Pancreas (tissue), 10 donors: ENCODE results near the gene SSTR5. TPM values are rescaled to one million over a fixed set of nuclear protein-coding genes. Genes with fewer than 3 reads are reported as not detected.

Source experiments
- ATAC-seq, 4 donors: fragments of 200-7000 bp; cut with Tn5 transposase; one replicate each; pipeline versions ENCODE4 v1.8.0 to v1.9.1; 2020; ENCODE audit warnings: mild to moderate bottlenecking in 4 of 4, moderate library complexity in 4 of 4
- DNase-seq, 6 donors: peaks; one replicate each; pipeline ENCODE4 v3.0.0-alpha.2; 2020
- FAIRE-seq: peaks from 2 replicates; lab custom pipeline; 2012; peaks lifted over from hg19 to GRCh38; lab: Jason Lieb, UNC
- H3K27ac ChIP-seq, 4 donors: fragments of 200-600 bp; sonication (generic); 1 replicate in 3 of 4; 2 replicates in 1 of 4; pipeline versions ENCODE4 v1.5.0 to v1.8.0; 2020
- H3K27me3 ChIP-seq, 4 donors: fragments of 200-600 bp; one replicate each; pipeline ENCODE4 v1.8.0; 2021
- H3K36me3 ChIP-seq, 3 donors: fragments of 200-600 bp; sonication (generic) in 1 of 3; one replicate each; pipeline versions ENCODE4 v1.5.0 to v1.8.0; 2020 to 2021
- H3K4me1 ChIP-seq, 3 donors: fragments of 200-600 bp; one replicate each; pipeline ENCODE4 v1.8.0; 2021
- H3K4me3 ChIP-seq, 4 donors: fragments of 200-600 bp; sonication (generic) in 2 of 4; one replicate each; pipeline versions ENCODE4 v1.5.0 to v1.8.0; 2020 to 2021
- H3K9me3 ChIP-seq, 4 donors: fragments of 200-600 bp; one replicate each; pipeline ENCODE4 v1.8.0; 2021
- CTCF ChIP-seq, 4 donors: fragments of 200-600 bp; sonication (generic) in 3 of 4; IDR thresholded peaks; one replicate each; pipeline versions ENCODE4 v1.5.0 to v1.8.0; 2021; ENCODE audit warnings: antibody characterized with exemption in 4 of 4
- WGBS, 2 donors: extraction: QIAGEN DNeasy Blood & Tissue Kit; methylation state at CpG; one replicate each; pipeline ENCODE4 v1.1.7; 2013; 5-methylcytosine and 5-hydroxymethylcytosine counted together
- intact Hi-C, 3 donors: fragments of 100-400 bp; cut with DNase I; formaldehyde crosslinking; loops; one replicate each; pipeline versions ENCODE4 v1.11.1 to v1.14.2; 2022
- polyA plus RNA-seq, 2 donors: library from polyadenylated mRNA; stranded (reverse); fragments of 200-250 nt; gene quantifications; one replicate each; pipeline ENCODE4 v1.2.3, GENCODE V29; 2013
- total RNA-seq, 6 donors: library from RNA; stranded (reverse); fragmentation: NEBNext Ultra II Directional in 4 of 6; extraction: Animal tissue kit (Norgen Biotek cat#: 25700) in 4 of 6; gene quantifications; one replicate each; pipeline versions ENCODE4 v1.2.1 to v1.2.4, GENCODE V29; 2021 to 2023
- donor health status: healthy with polysubstance abuse.
- donor health status: DM: no; HTN: no; CAD: no; lungs with moderate emphysema.
- donor health status: DM: no; HTN: no; CAD: no.
- donor health status: control.
- donor health status: control.
- donor health status: Bipolar disorder and iron deficiency.
- donor health status: DM: yes; HTN: yes; CAD: no.
- donor health status: DM: no; HTN: no; CAD: no.
- donor health status: DM: no; HTN: no; CAD: no.
- donor health status: DM: yes; HTN: yes; CAD: no.

The SSTR5 gene
- total and polyA plus RNA-seq, 8 donors = 0.12 to 1.2 (median 0.32) TPM; not detected in 1

DNA sequence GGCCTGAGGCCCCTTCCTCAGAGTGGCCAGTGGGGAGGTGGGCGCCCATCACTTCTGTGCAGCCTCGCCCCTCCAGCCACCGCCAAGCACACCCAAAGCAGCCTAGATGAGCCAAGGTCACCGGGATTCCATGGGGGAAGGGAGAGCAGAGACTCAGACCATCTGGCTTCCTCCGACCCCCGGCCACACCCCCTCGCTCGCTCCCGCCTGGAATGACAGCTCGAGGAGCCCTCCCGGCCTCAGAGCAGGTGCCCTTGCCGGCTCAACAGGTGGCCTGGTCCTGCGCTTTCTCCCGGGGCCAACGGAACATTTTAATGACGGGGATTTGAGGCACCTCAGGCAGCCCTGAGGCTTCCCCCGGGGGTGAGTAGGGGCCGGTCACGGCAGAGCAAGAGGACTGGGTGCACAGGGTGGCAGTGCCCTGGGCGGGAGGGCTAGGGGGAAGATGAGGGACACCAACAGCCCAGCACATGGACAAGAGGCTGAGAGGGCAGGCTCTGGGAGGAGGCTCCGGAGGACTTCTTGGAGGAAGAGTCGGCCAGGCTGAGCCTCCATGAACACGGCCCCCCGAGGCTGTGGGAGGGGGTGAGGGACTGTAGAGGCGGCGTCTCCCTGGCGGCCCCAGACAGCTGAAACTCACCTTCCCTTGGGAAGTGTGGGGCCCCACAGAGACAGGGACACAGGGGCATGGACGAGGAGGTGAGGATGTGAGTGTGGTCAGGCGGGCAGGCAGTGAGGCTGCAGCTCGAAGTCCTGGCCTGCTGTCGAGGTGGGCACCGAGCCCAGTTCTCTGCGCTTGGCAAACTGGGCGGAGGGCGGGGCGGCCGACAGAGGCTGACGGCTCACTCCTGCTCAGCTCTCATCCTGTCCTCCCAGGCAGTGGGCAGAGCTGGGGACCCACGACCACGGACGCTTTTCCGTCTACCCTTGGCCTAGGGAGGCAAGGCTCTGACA lies 36.0 kb downstream of the SSTR5 start:
- FAIRE-seq (no peak), ATAC-seq (peak; percentile 66 to 82 (median 80)), DNase-seq (peak; percentile 70 to 95 (median 86))
- no peak for TF ChIP-seq CTCF (IDR thresholded peaks at IDR 0.05)
- Histone ChIP-seq H3K36me3 (no peaks in the 10 kb centered on the region), H3K4me3 (no peak overlapping the region), H3K27ac (no peak overlapping the region), H3K9me3 (no peaks in the 10 kb centered on the region), H3K4me1 (no peaks in the 10 kb centered on the region), H3K27me3 (peaks cover 0 to 13% (median 0%) of the 10 kb centered on the region in 4 donors)
- WGBS, 2 donors = 14 to 17% methylated on average over 38 to 42 of the region's 42 CpGs
- intact Hi-C loops = no loop called here

DNA sequence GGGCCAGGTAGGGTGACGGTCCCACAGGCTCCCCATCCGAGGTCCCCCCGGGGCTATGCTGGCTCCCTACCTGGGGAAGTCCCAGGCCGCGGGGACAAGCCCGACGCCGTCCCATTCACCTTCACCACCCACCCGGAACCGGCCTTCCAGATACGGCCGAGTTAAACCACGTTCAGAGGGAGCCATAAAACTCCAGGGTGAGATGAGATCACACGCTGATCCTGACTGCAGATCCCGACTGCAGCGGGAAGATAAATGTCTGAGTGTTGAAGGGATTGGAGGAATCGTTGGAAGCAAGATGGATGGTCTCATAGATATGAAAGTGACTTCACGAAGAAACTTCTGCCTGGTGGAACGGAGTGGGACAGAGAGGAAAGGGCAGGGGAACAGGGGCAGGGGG lies 37.1 kb downstream of the SSTR5 start:
- TF ChIP-seq CTCF (IDR thresholded peaks at IDR 0.05) = no peak
- DNase-seq (no peak), FAIRE-seq (no peak), ATAC-seq (no peak)
- 69 to 79% methylated on average over 19 of the region's 19 CpGs for WGBS, 2 donors
- no peak overlapping the region for H3K4me3 ChIP-seq
- intact Hi-C loops = no loop called here
- H3K9me3 ChIP-seq = no peaks in the 10 kb centered on the region
- H3K36me3 ChIP-seq = no peaks in the 10 kb centered on the region
- no peak overlapping the region for H3K27ac ChIP-seq
- H3K27me3 ChIP-seq = peaks cover 0 to 11% (median 0%) of the 10 kb centered on the region in 4 donors
- no peaks in the 10 kb centered on the region for H3K4me1 ChIP-seq

DNA sequence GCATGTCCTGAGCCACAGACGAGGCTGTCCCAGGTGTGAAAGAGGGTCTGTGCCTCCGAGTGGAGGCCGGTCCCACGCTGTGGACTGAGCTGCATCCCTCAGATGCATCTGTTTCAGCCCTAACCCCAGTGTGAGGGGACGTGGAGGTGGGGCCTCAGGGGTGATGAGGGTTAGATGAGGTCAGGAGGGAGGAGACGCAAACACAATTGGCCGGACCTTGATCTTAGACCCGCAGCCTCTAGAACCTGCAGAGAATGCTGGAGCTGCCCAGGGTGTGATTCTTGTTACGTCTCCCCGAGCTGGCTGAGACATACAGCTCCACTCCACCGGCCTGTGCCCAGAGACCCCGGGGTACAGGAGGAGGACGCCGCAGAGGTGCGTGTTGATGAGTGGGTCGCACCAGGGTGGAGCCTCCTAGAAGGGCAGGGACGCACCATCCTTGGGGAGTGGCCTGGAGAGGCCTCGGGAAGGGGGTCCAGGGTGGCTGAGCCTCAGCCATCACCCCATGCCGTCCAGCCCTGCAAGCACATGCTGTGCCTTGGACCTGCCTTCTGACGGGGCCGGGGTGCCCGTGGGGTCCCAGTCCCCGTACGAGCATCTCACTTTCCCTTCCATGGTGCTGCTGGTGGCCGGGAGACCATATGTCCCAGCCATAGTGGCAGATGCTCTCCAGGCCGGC lies 40.1 kb downstream of the SSTR5 start:
- no peaks in the 10 kb centered on the region for H3K36me3 ChIP-seq
- no peak for FAIRE-seq
- H3K27me3 ChIP-seq = peaks cover 0 to 3% (median 0%) of the 10 kb centered on the region in 4 donors
- intact Hi-C loops = no loop called here
- no peak for DNase-seq
- no peak overlapping the region for H3K27ac ChIP-seq
- no peak overlapping the region for H3K4me3 ChIP-seq
- H3K9me3 ChIP-seq = no peaks in the 10 kb centered on the region
- WGBS, 2 donors = 57 to 76% methylated on average over 26 of the region's 26 CpGs
- no peak for TF ChIP-seq CTCF (IDR thresholded peaks at IDR 0.05)
- no peak for ATAC-seq
- no peaks in the 10 kb centered on the region for H3K4me1 ChIP-seq

GRCh38 chr16:1113489-1113888 lies 40.9 kb downstream of the SSTR5 start:
- H3K27me3 ChIP-seq = no peaks in the 10 kb centered on the region
- WGBS, 2 donors = 40 to 52% methylated on average over 16 of the region's 16 CpGs

More at GRCh38 chr16:1113489-1113888, 40.9 kb downstream of the SSTR5 start:
- intact Hi-C loops = no loop called here
- DNase-seq (no peak), FAIRE-seq (no peak), ATAC-seq (no peak)
- Histone ChIP-seq H3K4me3 (no peak overlapping the region), H3K4me1 (no peaks in the 10 kb centered on the region), H3K9me3 (no peaks in the 10 kb centered on the region), H3K36me3 (no peaks in the 10 kb centered on the region), H3K27ac (no peak overlapping the region)
- TF ChIP-seq CTCF (IDR thresholded peaks at IDR 0.05) = no peak
